Peyer's patch (tissue), 4 donors: ENCODE measurements around the gene VENTX. TPM values are rescaled to one million over a fixed set of nuclear protein-coding genes. Genes with fewer than 3 reads are reported as not detected.

Experiments
- DNase-seq, 3 donors: peaks; one replicate each; pipeline ENCODE4 v3.0.0-alpha.2; 2017 to 2019
- H3K27ac ChIP-seq, 4 donors: fragments of 200-600 bp; sonication (generic); one replicate each; pipeline ENCODE4 v1.5.1; 2016 to 2019
- H3K27me3 ChIP-seq, 2 donors: fragments of 200-600 bp; sonication (generic); one replicate each; pipeline ENCODE4 v1.5.1; 2019
- H3K36me3 ChIP-seq, 3 donors: fragments of 200-600 bp; sonication (generic); one replicate each; pipeline ENCODE4 v1.5.1; 2016 to 2019
- H3K4me1 ChIP-seq, 4 donors: fragments of 200-600 bp; sonication (generic); one replicate each; pipeline ENCODE4 v1.5.1; 2016 to 2019
- H3K4me3 ChIP-seq, 4 donors: fragments of 200-600 bp; sonication (generic); 1 replicate in 3 of 4; 2 replicates in 1 of 4; pipeline ENCODE4 v1.5.1; 2016 to 2019; ENCODE audit warnings: mild to moderate bottlenecking in 1 of 4
- H3K9me3 ChIP-seq, 4 donors: fragments of 200-600 bp; sonication (generic); one replicate each; pipeline ENCODE4 v1.5.1; 2016 to 2019; ENCODE audit warnings: mild to moderate bottlenecking in 1 of 4
- POLR2A ChIP-seq, 2 donors: fragments of 450-650 bp; IDR thresholded peaks; one replicate each; pipeline ENCODE4 v1.5.1; 2017; ENCODE audit warnings: antibody characterized with exemption in 2 of 2, mild to moderate bottlenecking in 2 of 2, moderate library complexity in 2 of 2
- total RNA-seq, 4 donors: library from RNA; depleted of rRNA; stranded (reverse); fragments of >200 nt; gene quantifications; one replicate each; pipeline ENCODE4 v1.1.0, GENCODE V29; 2016
- TF ChIP-seq, protein P1 (sequence below), 6 experiments: fragments of 450-650 bp in 4 of 6; fragments of 200-600 bp in 2 of 6; sonication (generic) in 1 of 6; IDR thresholded peaks; one replicate each; pipeline ENCODE4 v1.5.1; 2017 to 2019; ENCODE audit warnings: antibody characterized with exemption in 6 of 6, mild to moderate bottlenecking in 3 of 6, moderate library complexity in 1 of 6

The VENTX gene
- total RNA-seq, 4 donors from 2014 or later = 0.54 TPM; not detected in 3

DNA sequence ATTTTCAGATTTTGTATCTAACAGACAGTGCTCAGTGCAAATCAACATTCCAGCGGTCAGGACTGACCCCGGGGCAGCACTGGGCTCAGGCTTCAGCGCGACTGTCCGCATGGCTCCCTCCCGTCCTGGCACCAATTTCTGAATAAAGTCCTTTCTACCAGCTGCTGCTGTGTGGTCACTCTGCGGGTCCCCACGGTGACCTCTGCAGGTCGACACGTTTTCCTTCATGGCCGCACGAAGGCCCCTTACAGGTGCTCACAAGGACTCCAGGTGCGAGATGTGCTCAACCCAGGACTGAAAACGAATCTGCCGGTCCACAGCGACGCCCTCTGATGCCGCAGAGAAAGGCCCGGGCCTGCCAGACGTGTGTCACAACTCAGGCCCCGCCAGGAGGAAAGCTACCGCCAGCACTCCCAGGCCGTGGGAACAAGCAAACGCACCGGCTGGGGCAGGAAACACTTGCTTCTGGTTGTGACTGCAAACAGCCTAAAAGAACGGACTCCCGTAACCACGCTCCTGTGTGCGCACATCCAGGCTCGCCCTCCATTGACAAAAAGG lies 11.3 kb upstream of the VENTX start:
- H3K27ac ChIP-seq = no peak overlapping the region

DNA sequence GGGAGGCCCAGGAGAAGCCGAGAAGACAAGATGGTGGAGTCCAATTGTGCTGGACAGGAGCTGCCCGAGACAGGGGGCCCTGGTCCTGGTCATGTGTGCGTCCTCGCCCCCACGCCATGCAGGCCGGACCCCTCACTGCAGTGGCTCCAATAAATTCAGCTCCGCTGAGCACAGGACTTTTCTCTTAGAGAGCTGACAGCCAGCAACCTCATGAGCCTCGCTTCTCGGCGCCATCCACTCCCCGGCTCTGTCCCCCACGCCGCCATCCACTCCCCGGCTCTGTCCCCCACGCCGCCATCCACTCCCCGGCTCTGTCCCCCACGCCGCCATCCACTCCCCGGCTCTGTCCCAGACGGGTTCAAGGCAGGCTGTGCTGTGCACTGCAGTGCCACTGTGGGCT lies 10.4 kb upstream of the VENTX start:
- Histone ChIP-seq H3K9me3 (no peaks in the 10 kb centered on the region), H3K27me3 (peaks cover 0 to 28% of the 10 kb centered on the region in 2 donors), H3K36me3 (no peaks in the 10 kb centered on the region), H3K27ac (no peak overlapping the region), H3K4me1 (peaks cover 0 to 15% (median 3%) of the 10 kb centered on the region in 4 donors), H3K4me3 (no peak overlapping the region)
- TF ChIP-seq, protein P1, sequence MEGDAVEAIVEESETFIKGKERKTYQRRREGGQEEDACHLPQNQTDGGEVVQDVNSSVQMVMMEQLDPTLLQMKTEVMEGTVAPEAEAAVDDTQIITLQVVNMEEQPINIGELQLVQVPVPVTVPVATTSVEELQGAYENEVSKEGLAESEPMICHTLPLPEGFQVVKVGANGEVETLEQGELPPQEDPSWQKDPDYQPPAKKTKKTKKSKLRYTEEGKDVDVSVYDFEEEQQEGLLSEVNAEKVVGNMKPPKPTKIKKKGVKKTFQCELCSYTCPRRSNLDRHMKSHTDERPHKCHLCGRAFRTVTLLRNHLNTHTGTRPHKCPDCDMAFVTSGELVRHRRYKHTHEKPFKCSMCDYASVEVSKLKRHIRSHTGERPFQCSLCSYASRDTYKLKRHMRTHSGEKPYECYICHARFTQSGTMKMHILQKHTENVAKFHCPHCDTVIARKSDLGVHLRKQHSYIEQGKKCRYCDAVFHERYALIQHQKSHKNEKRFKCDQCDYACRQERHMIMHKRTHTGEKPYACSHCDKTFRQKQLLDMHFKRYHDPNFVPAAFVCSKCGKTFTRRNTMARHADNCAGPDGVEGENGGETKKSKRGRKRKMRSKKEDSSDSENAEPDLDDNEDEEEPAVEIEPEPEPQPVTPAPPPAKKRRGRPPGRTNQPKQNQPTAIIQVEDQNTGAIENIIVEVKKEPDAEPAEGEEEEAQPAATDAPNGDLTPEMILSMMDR (IDR thresholded peaks at IDR 0.05) = no peak
- no peak for TF ChIP-seq POLR2A (IDR thresholded peaks at IDR 0.05)
- no peak for DNase-seq

More for the DNA sequence above, 11.3 kb upstream of the VENTX start:
- Histone ChIP-seq H3K4me3 (no peak overlapping the region), H3K36me3 (no peaks in the 10 kb centered on the region), H3K9me3 (no peaks in the 10 kb centered on the region), H3K27me3 (peaks cover 0 to 22% of the 10 kb centered on the region in 2 donors), H3K4me1 (peaks cover 0 to 15% (median 3%) of the 10 kb centered on the region in 4 donors)
- TF ChIP-seq, protein P1 (IDR thresholded peaks at IDR 0.05) = no peak
- no peak for TF ChIP-seq POLR2A (IDR thresholded peaks at IDR 0.05)
- DNase-seq = no peak

DNA sequence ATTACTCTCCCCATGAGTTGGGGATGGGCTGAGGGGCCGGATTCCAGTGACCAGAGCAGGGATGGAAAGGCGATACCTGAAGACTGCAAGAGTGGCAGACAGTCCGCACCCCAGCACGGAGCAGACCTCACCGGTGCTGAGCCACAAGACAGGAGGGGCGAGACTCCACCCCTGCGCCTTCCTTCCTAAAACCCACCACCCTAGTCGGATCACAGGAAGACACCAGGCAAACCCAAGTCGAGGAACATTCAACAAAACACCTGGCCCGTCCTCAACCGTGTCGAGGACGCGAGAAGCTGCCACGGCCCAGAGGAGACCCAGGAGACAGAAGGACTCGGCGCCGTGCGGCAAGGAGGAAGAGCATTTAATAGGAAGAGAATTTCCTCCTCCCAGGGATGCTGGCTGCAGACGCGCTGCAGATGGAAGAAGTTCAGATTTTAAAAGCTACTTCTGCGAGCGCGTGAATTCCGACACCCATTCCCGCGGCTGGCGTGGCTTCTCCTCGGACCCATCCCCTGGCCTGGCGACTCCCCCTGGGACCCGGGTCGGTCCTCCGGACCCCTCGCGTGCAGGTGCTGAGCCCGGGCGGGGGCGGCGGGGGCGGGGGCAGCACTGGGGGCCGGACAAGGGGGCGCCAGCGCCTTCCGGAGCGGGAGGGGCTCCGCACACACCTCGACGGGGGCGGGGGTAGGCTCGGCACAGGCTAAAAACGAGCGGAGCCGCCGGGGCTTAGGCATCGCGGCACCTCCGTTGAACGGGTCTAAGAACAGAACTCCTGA lies 8.2 kb upstream of the VENTX start:
- Histone ChIP-seq H3K27ac (no peak overlapping the region), H3K4me3 (peak overlapping the region in 1 of 4 donors; percentile 36), H3K9me3 (no peaks in the 10 kb centered on the region), H3K27me3 (peaks cover 0 to 28% of the 10 kb centered on the region in 2 donors), H3K36me3 (no peaks in the 10 kb centered on the region), H3K4me1 (peaks cover 0 to 15% (median 3%) of the 10 kb centered on the region in 4 donors)
- TF ChIP-seq POLR2A (IDR thresholded peaks at IDR 0.05) = no peak
- TF ChIP-seq, protein P1 (IDR thresholded peaks at IDR 0.05) = no peak
- DNase-seq = no peak

DNA sequence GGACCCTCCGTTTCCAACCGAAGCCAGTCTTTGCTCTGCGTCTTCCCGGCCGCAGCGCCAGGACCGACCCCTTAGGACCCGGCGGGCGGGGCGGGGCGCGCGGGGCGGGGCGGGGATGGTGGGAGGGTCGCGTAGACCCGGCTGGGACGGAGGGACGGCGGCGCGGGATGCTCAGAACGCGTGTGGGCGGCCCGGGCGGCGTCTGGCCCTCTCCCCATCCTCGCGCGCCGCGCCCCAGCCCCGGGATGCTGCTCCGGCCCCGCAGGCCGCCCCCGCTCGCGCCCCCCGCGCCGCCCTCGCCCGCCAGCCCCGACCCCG lies 7.7 kb upstream of the VENTX start, which contains the start of gene UTF1:
Gene UTF1 (plus strand): TSS at position 174 of the 318 bp plus-strand sequence. CDS start 72 bp downstream, at position 246.
- Histone ChIP-seq H3K4me1 (peaks cover 0 to 15% (median 3%) of the 10 kb centered on the region in 4 donors), H3K27me3 (peaks cover 0 to 28% of the 10 kb centered on the region in 2 donors), H3K36me3 (no peaks in the 10 kb centered on the region), H3K27ac (no peak within 1 kb of the TSS), H3K4me3 (peak within 1 kb of the TSS in 3 of 4 donors; percentile 8 to 36 (median 21)), H3K9me3 (no peaks in the 10 kb centered on the region)
- TF ChIP-seq, protein P1 (IDR thresholded peaks at IDR 0.05) = no peak
- no peak for TF ChIP-seq POLR2A (IDR thresholded peaks at IDR 0.05)
- DNase-seq = no peak

DNA sequence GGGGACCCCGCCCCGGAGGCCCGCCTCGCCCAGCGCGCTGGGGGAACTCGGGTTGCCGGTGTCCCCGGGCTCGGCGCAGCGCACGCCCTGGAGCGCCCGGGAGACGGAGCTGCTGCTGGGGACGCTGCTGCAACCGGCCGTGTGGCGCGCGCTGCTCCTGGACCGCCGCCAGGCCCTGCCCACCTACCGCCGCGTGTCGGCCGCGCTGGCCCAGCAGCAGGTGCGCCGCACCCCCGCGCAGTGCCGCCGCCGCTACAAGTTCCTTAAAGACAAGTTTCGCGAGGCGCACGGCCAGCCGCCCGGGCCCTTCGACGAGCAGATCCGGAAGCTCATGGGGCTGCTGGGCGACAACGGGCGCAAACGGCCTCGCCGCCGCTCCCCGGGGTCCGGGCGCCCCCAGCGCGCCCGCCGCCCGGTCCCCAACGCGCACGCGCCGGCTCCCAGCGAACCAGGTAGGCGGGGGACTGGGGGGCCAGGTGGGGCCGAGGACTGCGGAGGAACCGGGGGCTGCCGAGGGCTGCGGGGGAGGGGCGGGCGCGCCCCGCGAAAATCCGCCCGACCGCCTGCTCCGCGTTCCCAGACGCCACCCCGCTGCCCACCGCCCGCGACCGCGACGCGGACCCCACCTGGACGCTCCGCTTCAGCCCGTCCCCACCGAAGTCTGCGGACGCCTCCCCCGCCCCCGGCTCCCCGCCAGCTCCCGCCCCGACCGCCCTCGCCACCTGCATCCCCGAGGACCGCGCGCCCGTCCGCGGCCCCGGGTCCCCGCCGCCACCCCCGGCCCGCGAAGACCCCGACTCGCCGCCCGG lies 7.1 kb upstream of the VENTX start:
- DNase-seq = peak in 2 of 3 donors; percentile 30 to 72
- Histone ChIP-seq H3K36me3 (no peaks in the 10 kb centered on the region), H3K4me3 (peak overlapping the region in 3 of 4 donors; percentile 8 to 36 (median 21)), H3K9me3 (no peaks in the 10 kb centered on the region), H3K4me1 (peaks cover 0 to 20% (median 3%) of the 10 kb centered on the region in 4 donors), H3K27me3 (peaks cover 0 to 31% of the 10 kb centered on the region in 2 donors), H3K27ac (no peak overlapping the region)
- TF ChIP-seq, protein P1 (IDR thresholded peaks at IDR 0.05) = no peak
- no peak for TF ChIP-seq POLR2A (IDR thresholded peaks at IDR 0.05)
